GM23248 (cell line): ENCODE results near the gene INO80E. TPM values are rescaled to one million over a fixed set of nuclear protein-coding genes. Genes with fewer than 3 reads are reported as not detected.

Experiments
- DNase-seq: peaks from one replicate; pipeline ENCODE4 v3.0.0-alpha.2; 2015
- H2AFZ ChIP-seq: fragments of 200-600 bp; sonication (generic); 2 replicates; pipeline ENCODE4 v1.6.1; 2016; ENCODE audit warnings: antibody characterized with exemption
- H3F3A ChIP-seq: fragments of 200-600 bp; sonication (generic); 2 replicates; pipeline ENCODE4 v1.6.1; 2016; ENCODE audit warnings: mild to moderate bottlenecking, antibody characterized with exemption, mixed run types; ENCODE audit not compliant: insufficient read depth
- H3K27ac ChIP-seq: fragments of 200-600 bp; sonication (generic); 2 replicates; pipeline ENCODE4 v1.5.1; 2016; ENCODE audit warnings: mild to moderate bottlenecking
- H3K27me3 ChIP-seq: fragments of 200-600 bp; sonication (generic); replicated peaks from 2 replicates; pipeline ENCODE4 v1.6.1; 2016; ENCODE audit warnings: mild to moderate bottlenecking; ENCODE audit not compliant: insufficient read depth
- H3K36me3 ChIP-seq: fragments of 200-600 bp; sonication (generic); 2 replicates; pipeline ENCODE4 v1.6.1; 2016; ENCODE audit warnings: low read depth, mild to moderate bottlenecking
- H3K4me1 ChIP-seq: fragments of 200-600 bp; sonication (generic); 2 replicates; pipeline ENCODE4 v1.6.1; 2016; ENCODE audit warnings: mild to moderate bottlenecking; ENCODE audit not compliant: insufficient read depth
- H3K4me2 ChIP-seq: fragments of 200-600 bp; sonication (generic); one replicate; pipeline ENCODE4 v1.6.1; 2016; ENCODE audit warnings: mild to moderate bottlenecking; ENCODE audit not compliant: unreplicated experiment
- H3K4me3 ChIP-seq: fragments of 200-600 bp; sonication (generic); 2 replicates; pipeline ENCODE4 v1.5.1; 2016; ENCODE audit warnings: mild to moderate bottlenecking
- H3K79me2 ChIP-seq: fragments of 200-600 bp; sonication (generic); 2 replicates; pipeline ENCODE4 v1.6.1; 2016; ENCODE audit warnings: mild to moderate bottlenecking; ENCODE audit not compliant: insufficient read depth
- H3K9ac ChIP-seq: fragments of 200-600 bp; sonication (generic); 2 replicates; pipeline ENCODE4 v1.6.1; 2016; ENCODE audit warnings: mild to moderate bottlenecking
- H3K9me2 ChIP-seq: fragments of 200-600 bp; sonication (generic); 2 replicates; pipeline ENCODE4 v1.6.1; 2016; ENCODE audit warnings: mixed run types, mild to moderate bottlenecking, moderate library complexity; ENCODE audit not compliant: insufficient read depth
- H3K9me3 ChIP-seq: fragments of 200-600 bp; sonication (generic); one replicate; pipeline ENCODE4 v1.6.1; 2017; ENCODE audit warnings: low read depth
- H4K20me1 ChIP-seq: fragments of 200-600 bp; sonication (generic); 2 replicates; pipeline ENCODE4 v1.6.0; 2016; ENCODE audit not compliant: insufficient read depth
- EZH2 ChIP-seq: fragments of 200-600 bp; sonication (generic); IDR thresholded peaks from 2 replicates; pipeline ENCODE4 v1.6.1; 2018; ENCODE audit warnings: antibody characterized with exemption, mild to moderate bottlenecking; ENCODE audit not compliant: insufficient read depth, poor library complexity, severe bottlenecking
- EZH2phosphoT487 ChIP-seq: fragments of 200-600 bp; sonication (generic); IDR thresholded peaks from 2 replicates; pipeline ENCODE4 v1.6.1; 2018; ENCODE audit warnings: antibody characterized with exemption, moderate library complexity, mild to moderate bottlenecking, low read depth; ENCODE audit not compliant: insufficient read depth
- WGBS, 2 experiments: methylation state at CpG; one replicate each; pipeline ENCODE4 v1.1.6; 2015 to 2017; ENCODE audit warnings: low lambda C conversion rate in 2 of 2, low coverage in 1 of 2; ENCODE audit errors: missing lambda C conversion rate in 2 of 2; 5-methylcytosine and 5-hydroxymethylcytosine counted together
- in situ Hi-C: fragments of 300-500 bp; cut with MboI; formaldehyde crosslinking; loops from 2 replicates; pipeline ENCODE4 v1.15.0; 2020
- polyA plus RNA-seq: library from polyadenylated mRNA; unstranded; fragments of >200 nt; fragmentation: Nextera tagmentation; extraction: Ambion mirVana; gene quantifications from 2 replicates; pipeline ENCODE4 v1.2.1, GENCODE V29; 2016
- total RNA-seq: library from RNA; depleted of rRNA; stranded (reverse); fragments of >200 nt; shearing (Covaris generic); gene quantifications from 2 replicates; pipeline ENCODE4 v1.2.3, GENCODE V29; 2014

INO80E gene
- total and polyA plus RNA-seq, 2 experiments from 2014 or later, result 32.3 to 51.1 TPM

DNA sequence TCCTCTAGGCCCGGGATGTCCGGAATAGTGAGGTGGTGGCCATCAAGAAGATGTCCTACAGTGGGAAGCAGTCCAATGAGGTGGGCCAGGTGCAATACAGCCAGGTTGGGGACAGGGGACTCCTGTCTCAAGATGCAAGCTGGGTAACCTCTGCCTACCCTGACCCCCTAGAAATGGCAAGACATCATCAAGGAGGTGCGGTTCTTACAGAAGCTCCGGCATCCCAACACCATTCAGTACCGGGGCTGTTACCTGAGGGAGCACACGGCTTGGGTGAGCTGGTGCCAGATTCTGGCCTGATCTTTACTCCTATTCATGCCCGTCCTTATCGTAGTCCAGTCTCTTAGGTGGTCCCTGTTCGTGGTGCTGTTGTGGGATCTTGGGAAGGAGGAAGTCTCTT is 18.0 kb upstream of the INO80E start:
- Histone ChIP-seq H3K79me2 (peaks cover 61% of the 10 kb centered on the region), H3K4me3 (no peak overlapping the region), H3K9me3 (no peaks in the 10 kb centered on the region), H3K4me2 (no peak overlapping the region), H2AFZ (no peak overlapping the region), H3K27me3 (no peaks in the 10 kb centered on the region), H3K9ac (no peak overlapping the region), H3K4me1 (peaks cover 20% of the 10 kb centered on the region), H4K20me1 (no peaks in the 10 kb centered on the region; the same call in 1 of the 2 replicates), H3K36me3 (peaks cover 25% of the 10 kb centered on the region; the same call in 1 of the 2 replicates), H3F3A (0 out of 2 replicates have a peak, but pooled peaks cover under 1% of the 10 kb centered on the region), H3K27ac (no peak overlapping the region), H3K9me2 (no peaks in the 10 kb centered on the region)
- TF ChIP-seq EZH2, result no peak
- TF ChIP-seq EZH2phosphoT487, result no peak
- in situ Hi-C loops, result loop anchor here (10.0 kb wide), 1 partner anchor 47 kb away; the partner anchor contains the start of gene C16orf92
- WGBS, 2 experiments, result 97 to 99% methylated on average over 9 of the region's 9 CpGs
- no peak for DNase-seq

- Histone ChIP-seq H3F3A (no peaks in the 10 kb centered on the region), H3K4me1 (peaks cover 20% of the 10 kb centered on the region), H3K9me3 (no peaks in the 10 kb centered on the region), H3K36me3 (peaks cover 30% of the 10 kb centered on the region; the same call in 1 of the 2 replicates), H3K9me2 (no peaks in the 10 kb centered on the region), H3K27ac (no peak overlapping the region), H2AFZ (no peak overlapping the region), H3K9ac (no peak overlapping the region), H4K20me1 (no peaks in the 10 kb centered on the region; the same call in 1 of the 2 replicates), H3K79me2 (peaks cover 61% of the 10 kb centered on the region), H3K27me3 (no peaks in the 10 kb centered on the region), H3K4me2 (no peak overlapping the region), H3K4me3 (no peak overlapping the region)
- TF ChIP-seq EZH2phosphoT487 (no peak), EZH2 (no peak)
- DNase-seq, result no peak
- 93 to 94% methylated on average over 9 of the region's 9 CpGs for WGBS, 2 experiments
- in situ Hi-C loops, result loop anchor here (10.0 kb wide), 1 partner anchor 46 kb away; the partner anchor contains the start of gene C16orf92
These were observed 17.3 kb upstream of the INO80E start for GRCh38 chr16:29978564-29979270.

DNA sequence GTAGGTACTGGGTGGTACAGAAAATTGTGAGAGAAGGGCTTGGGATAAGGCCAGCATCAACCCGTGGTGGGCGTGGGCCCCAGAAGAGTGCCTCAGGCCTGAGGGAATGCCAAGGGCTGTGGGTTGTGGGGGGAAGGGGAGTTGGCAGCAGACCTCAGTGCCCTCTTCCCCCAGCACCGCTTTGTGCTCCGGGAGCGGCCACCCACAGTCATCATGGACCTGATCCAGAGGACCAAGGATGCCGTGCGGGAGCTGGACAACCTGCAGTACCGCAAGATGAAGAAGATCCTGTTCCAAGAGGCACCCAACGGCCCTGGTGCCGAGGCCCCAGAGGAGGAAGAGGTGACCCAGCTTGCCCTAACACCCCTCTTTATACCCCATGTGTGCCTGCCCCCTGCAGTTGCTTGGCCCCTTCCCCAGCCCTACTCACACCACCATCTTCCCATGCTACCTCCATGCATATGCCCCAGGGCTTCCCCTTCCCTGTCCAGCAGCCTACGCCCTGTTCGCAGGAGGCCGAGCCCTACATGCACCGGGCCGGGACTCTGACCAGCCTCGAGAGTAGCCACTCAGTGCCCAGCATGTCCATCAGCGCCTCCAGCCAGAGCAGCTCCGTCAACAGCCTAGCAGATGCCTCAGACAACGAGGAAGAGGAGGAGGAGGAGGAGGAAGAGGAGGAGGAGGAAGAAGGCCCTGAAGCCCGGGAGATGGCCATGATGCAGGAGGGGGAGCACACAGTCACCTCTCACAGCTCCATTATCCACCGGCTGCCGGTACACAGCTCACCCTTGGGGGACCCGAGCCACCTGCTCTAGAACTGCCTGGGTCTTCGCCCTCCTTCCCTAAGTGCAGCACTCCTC is 13.3 kb upstream of the INO80E start:
- TF ChIP-seq EZH2 (no peak), EZH2phosphoT487 (no peak)
- H3K9me2 ChIP-seq, result no peaks in the 10 kb centered on the region
- no peaks in the 10 kb centered on the region for H3K4me1 ChIP-seq
- peaks cover 26% of the 10 kb centered on the region for H3K79me2 ChIP-seq
- 81 to 82% methylated on average over 23 to 24 of the region's 24 CpGs for WGBS, 2 experiments
- H3K4me3 ChIP-seq, result no peak overlapping the region
- H3K27ac ChIP-seq, result no peak overlapping the region
- H3K4me2 ChIP-seq, result no peak overlapping the region
- H3K9me3 ChIP-seq, result no peaks in the 10 kb centered on the region
- H3K27me3 ChIP-seq, result no peaks in the 10 kb centered on the region
- H3K9ac ChIP-seq, result no peak overlapping the region
- DNase-seq, result no peak
- H3F3A ChIP-seq, result no peaks in the 10 kb centered on the region
- no peak overlapping the region for H2AFZ ChIP-seq
- peaks cover 45% of the 10 kb centered on the region; the same call in 1 of the 2 replicates for H3K36me3 ChIP-seq
- in situ Hi-C loops, result no loop called here
- no peaks in the 10 kb centered on the region for H4K20me1 ChIP-seq

DNA sequence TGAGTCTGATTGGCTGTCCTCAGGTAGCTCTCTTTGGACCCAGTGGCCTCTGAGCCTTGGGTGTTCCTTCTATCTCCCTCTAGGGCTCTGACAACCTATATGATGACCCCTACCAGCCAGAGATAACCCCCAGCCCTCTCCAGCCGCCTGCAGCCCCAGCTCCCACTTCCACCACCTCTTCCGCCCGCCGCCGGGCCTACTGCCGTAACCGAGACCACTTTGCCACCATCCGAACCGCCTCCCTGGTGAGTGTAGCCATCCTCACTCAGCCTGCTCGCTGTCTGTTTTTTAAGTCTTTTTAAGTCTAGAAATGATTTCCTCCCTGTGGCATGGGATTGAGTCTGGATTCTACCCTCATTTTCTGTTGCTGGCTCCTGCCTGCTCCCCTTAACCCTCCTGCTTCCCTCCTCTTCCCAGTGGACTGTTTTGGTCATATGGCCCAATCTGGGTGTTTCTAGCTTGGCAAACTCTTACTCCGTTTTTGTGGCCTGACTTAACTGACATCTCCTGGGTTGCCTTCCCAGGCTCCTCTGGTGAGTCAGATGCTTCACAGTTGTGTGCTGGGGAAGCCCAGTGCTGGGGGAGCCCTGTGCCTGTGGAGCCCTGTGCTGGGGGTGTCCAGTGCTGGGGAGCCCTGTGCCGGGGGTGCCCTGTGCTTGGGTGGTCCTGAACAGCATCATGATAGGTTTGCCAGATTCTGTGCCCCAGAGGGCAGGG is 12.5 kb upstream of the INO80E start:
- DNase-seq, result peak; percentile 73

More for the DNA sequence above, 12.5 kb upstream of the INO80E start:
- H4K20me1 ChIP-seq, result no peaks in the 10 kb centered on the region
- WGBS, 2 experiments, result 85 to 90% methylated on average over 12 of the region's 12 CpGs
- H3K9me3 ChIP-seq, result no peaks in the 10 kb centered on the region
- no peaks in the 10 kb centered on the region for H3K27me3 ChIP-seq
- no peaks in the 10 kb centered on the region for H3F3A ChIP-seq
- no peak overlapping the region for H3K4me3 ChIP-seq
- H3K9me2 ChIP-seq, result no peaks in the 10 kb centered on the region
- H3K36me3 ChIP-seq, result peaks cover 45% of the 10 kb centered on the region; the same call in 1 of the 2 replicates
- TF ChIP-seq EZH2phosphoT487, result no peak
- no peak for TF ChIP-seq EZH2
- H3K79me2 ChIP-seq, result peaks cover 18% of the 10 kb centered on the region
- no peaks in the 10 kb centered on the region for H3K4me1 ChIP-seq
- no peak overlapping the region for H3K4me2 ChIP-seq
- no peak overlapping the region for H2AFZ ChIP-seq
- in situ Hi-C loops, result no loop called here
- 0 out of 2 replicates have a peak overlapping the region, but pooled peaks have one; percentile 5 for H3K9ac ChIP-seq
- H3K27ac ChIP-seq, result peak overlapping the region; percentile 30; the same call in 1 of the 2 replicates
